ENCODE data around the gene TYW1.
"Not testable (repeated sequence)": the region's sequence is repeated elsewhere in the genome, so short reads cannot be mapped to it uniquely, and the experiment has no call there.

- TF ChIP-seq POLR2AphosphoS5 (IDR thresholded peaks at IDR 0.05; ENCODE audit: low read depth, low read length); CTCF (IDR thresholded peaks at IDR 0.05); TCF7L2 (IDR thresholded peaks at IDR 0.05; ENCODE audit: low read depth, low read length): not testable (repeated sequence)
These were observed 134.1 kb downstream of the TYW1 start for GRCh38 chr7:67130766-67131165.

Data from Panc1 (cell line).